ENCODE results near the gene ZFP36. TPM values are rescaled to one million over a fixed set of nuclear protein-coding genes. Genes with fewer than 3 reads are reported as not detected.

ZFP36 gene
- total RNA-seq, 1 experiment from 2014 or later = 2.4 TPM

GRCh38 chr19:39415111-39416046 is 8.7 kb downstream of the ZFP36 start:
- H3K4me3 ChIP-seq = no peak overlapping the region
- H3K9me3 ChIP-seq (replicated peaks) = no peaks in the 10 kb centered on the region
- H3K36me3 ChIP-seq = peaks cover 25% of the 10 kb centered on the region
- no peak for DNase-seq
- peaks cover 9% of the 10 kb centered on the region for H3K4me1 ChIP-seq
- no peak overlapping the region for H3K27ac ChIP-seq
- H3K27me3 ChIP-seq = no peaks in the 10 kb centered on the region

- peak; percentile 63 to 67 for DNase-seq
- peaks cover 29% of the 10 kb centered on the region for H3K36me3 ChIP-seq
Measured at GRCh38 chr19:39416152-39417120, 9.8 kb downstream of the ZFP36 start.

GRCh38 chr19:39417463-39418181 is 11.0 kb downstream of the ZFP36 start:
- no peaks in the 10 kb centered on the region for H3K9me3 ChIP-seq (replicated peaks)
- no peaks in the 10 kb centered on the region for H3K4me1 ChIP-seq
- H3K27me3 ChIP-seq = no peaks in the 10 kb centered on the region
- DNase-seq = no peak
- H3K4me3 ChIP-seq = no peak overlapping the region
- H3K36me3 ChIP-seq = peaks cover 40% of the 10 kb centered on the region
- no peak overlapping the region for H3K27ac ChIP-seq

More at GRCh38 chr19:39416152-39417120, 9.8 kb downstream of the ZFP36 start:
- Histone ChIP-seq H3K27me3 (no peaks in the 10 kb centered on the region), H3K4me3 (no peak overlapping the region), H3K27ac (no peak overlapping the region), H3K9me3 (replicated peaks) (no peaks in the 10 kb centered on the region), H3K4me1 (peaks cover 2% of the 10 kb centered on the region)

- Histone ChIP-seq H3K27ac (no peak overlapping the region), H3K9me3 (replicated peaks) (no peaks in the 10 kb centered on the region), H3K4me1 (no peaks in the 10 kb centered on the region), H3K36me3 (peaks cover 46% of the 10 kb centered on the region), H3K4me3 (no peak overlapping the region), H3K27me3 (no peaks in the 10 kb centered on the region)
- DNase-seq = no peak
Measured at GRCh38 chr19:39419003-39419402, 12.4 kb downstream of the ZFP36 start.

- no peaks in the 10 kb centered on the region for H3K27me3 ChIP-seq
- no peaks in the 10 kb centered on the region for H3K9me3 ChIP-seq (replicated peaks)
- H3K36me3 ChIP-seq = peaks cover 53% of the 10 kb centered on the region
- no peak overlapping the region for H3K27ac ChIP-seq
- H3K4me1 ChIP-seq = no peaks in the 10 kb centered on the region
- no peak for DNase-seq
- H3K4me3 ChIP-seq = no peak overlapping the region
Measured at GRCh38 chr19:39420769-39421168, 14.1 kb downstream of the ZFP36 start.

GRCh38 chr19:39422020-39422419 is 15.4 kb downstream of the ZFP36 start:
- Histone ChIP-seq H3K36me3 (peaks cover 53% of the 10 kb centered on the region), H3K4me3 (no peak overlapping the region), H3K27me3 (no peaks in the 10 kb centered on the region), H3K9me3 (replicated peaks) (no peaks in the 10 kb centered on the region), H3K27ac (no peak overlapping the region), H3K4me1 (no peaks in the 10 kb centered on the region)
- DNase-seq = no peak

- Histone ChIP-seq H3K4me3 (no peak overlapping the region), H3K4me1 (peaks cover 2% of the 10 kb centered on the region; the same call in 1 of the 2 replicates), H3K27me3 (no peaks in the 10 kb centered on the region), H3K36me3 (peaks cover 45% of the 10 kb centered on the region), H3K9me3 (replicated peaks) (no peaks in the 10 kb centered on the region), H3K27ac (no peak overlapping the region)
- DNase-seq = no peak
Measured at GRCh38 chr19:39423258-39424086, 16.8 kb downstream of the ZFP36 start.

GRCh38 chr19:39424934-39425333 is 18.3 kb downstream of the ZFP36 start:
- peaks cover 7% of the 10 kb centered on the region; the same call in 1 of the 2 replicates for H3K4me1 ChIP-seq
- DNase-seq = no peak
- H3K36me3 ChIP-seq = peaks cover 33% of the 10 kb centered on the region
- no peak overlapping the region for H3K27ac ChIP-seq
- H3K4me3 ChIP-seq = no peak overlapping the region
- H3K27me3 ChIP-seq = no peaks in the 10 kb centered on the region
- H3K9me3 ChIP-seq (replicated peaks) = no peaks in the 10 kb centered on the region

- Histone ChIP-seq H3K4me3 (no peak overlapping the region), H3K27me3 (no peaks in the 10 kb centered on the region), H3K27ac (no peak overlapping the region), H3K36me3 (peaks cover 28% of the 10 kb centered on the region), H3K4me1 (peaks cover 7% of the 10 kb centered on the region; the same call in 1 of the 2 replicates), H3K9me3 (replicated peaks) (no peaks in the 10 kb centered on the region)
- DNase-seq = no peak
Measured at GRCh38 chr19:39425744-39426143, 19.1 kb downstream of the ZFP36 start.

- Histone ChIP-seq H3K9me3 (replicated peaks) (no peaks in the 10 kb centered on the region), H3K36me3 (peaks cover 27% of the 10 kb centered on the region), H3K4me3 (no peak overlapping the region), H3K27me3 (no peaks in the 10 kb centered on the region), H3K27ac (no peak overlapping the region), H3K4me1 (peaks cover 7% of the 10 kb centered on the region; the same call in 1 of the 2 replicates)
- DNase-seq = no peak
Measured at GRCh38 chr19:39426170-39426569, 19.5 kb downstream of the ZFP36 start.

- no peak for DNase-seq
- Histone ChIP-seq H3K27me3 (no peaks in the 10 kb centered on the region), H3K9me3 (replicated peaks) (no peaks in the 10 kb centered on the region), H3K4me1 (peaks cover 7% of the 10 kb centered on the region; the same call in 1 of the 2 replicates), H3K4me3 (no peak overlapping the region), H3K36me3 (peaks cover 23% of the 10 kb centered on the region), H3K27ac (no peak overlapping the region)
Measured at GRCh38 chr19:39427707-39428106, 21.1 kb downstream of the ZFP36 start.

GRCh38 chr19:39428283-39429112 is 21.9 kb downstream of the ZFP36 start:
- Histone ChIP-seq H3K4me1 (peaks cover 7% of the 10 kb centered on the region; the same call in 1 of the 2 replicates), H3K27me3 (no peaks in the 10 kb centered on the region), H3K9me3 (replicated peaks) (no peaks in the 10 kb centered on the region), H3K4me3 (peak overlapping the region; percentile 7; the same call in 1 of the 2 replicates), H3K36me3 (peaks cover 29% of the 10 kb centered on the region), H3K27ac (no peak overlapping the region; the same call in 1 of the 2 replicates)
- peak; percentile 74 to 79 for DNase-seq

Measured in SJCRH30 (cell line).